ENCODE measurements around the gene RXFP2.

RXFP2 gene, protein sequence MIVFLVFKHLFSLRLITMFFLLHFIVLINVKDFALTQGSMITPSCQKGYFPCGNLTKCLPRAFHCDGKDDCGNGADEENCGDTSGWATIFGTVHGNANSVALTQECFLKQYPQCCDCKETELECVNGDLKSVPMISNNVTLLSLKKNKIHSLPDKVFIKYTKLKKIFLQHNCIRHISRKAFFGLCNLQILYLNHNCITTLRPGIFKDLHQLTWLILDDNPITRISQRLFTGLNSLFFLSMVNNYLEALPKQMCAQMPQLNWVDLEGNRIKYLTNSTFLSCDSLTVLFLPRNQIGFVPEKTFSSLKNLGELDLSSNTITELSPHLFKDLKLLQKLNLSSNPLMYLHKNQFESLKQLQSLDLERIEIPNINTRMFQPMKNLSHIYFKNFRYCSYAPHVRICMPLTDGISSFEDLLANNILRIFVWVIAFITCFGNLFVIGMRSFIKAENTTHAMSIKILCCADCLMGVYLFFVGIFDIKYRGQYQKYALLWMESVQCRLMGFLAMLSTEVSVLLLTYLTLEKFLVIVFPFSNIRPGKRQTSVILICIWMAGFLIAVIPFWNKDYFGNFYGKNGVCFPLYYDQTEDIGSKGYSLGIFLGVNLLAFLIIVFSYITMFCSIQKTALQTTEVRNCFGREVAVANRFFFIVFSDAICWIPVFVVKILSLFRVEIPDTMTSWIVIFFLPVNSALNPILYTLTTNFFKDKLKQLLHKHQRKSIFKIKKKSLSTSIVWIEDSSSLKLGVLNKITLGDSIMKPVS

DNA sequence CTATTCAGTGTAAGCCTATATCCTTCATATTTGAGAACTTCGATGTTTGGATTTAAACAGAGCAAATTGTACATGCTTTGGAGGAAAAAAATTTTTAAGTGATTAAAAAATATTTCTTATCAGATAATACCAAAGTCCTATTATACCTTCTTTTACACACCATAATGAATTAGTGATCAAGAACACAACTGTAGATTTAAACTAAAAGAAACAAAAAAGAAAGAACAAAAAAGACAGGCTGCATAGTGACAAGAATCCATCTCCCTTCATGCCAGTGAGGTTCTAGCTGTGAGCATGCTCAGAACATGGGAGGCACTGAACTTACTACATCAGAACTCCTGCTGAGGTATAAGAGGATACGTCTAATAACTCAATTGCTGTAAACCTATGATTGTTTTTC, at the start of gene RXFP2:
Gene RXFP2, plus strand, starts transcription at position 301 of the 400 bp plus-strand sequence. Its CDS starts 87 bp downstream, at position 388.
- no peak for DNase-seq (ENCODE audit: low spot score)

GRCh38 chr13:31697290-31697689, 42.0 kb upstream of the RXFP2 start:
- DNase-seq (ENCODE audit: low spot score), result no peak

DNA sequence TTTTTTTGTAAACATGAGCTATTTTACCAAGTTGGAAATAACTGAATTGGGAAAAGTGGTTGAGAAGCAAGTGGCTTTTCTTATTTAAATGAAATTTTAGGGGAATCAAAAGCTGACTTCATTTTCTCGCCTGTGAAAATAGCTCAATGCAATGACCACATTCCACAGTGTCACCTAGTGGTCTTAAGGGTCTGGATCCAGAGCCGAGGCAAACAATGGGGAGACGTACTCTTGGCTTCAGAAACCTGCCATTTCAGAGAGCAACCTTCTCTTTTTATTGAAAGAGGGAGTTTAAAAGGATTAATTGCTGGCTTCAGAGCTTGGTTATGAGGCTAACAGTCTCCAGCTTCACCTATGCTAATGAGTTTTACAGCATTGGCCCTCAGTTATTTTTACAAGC, 39.7 kb upstream of the RXFP2 start:
- DNase-seq (ENCODE audit: low spot score), result no peak

DNA sequence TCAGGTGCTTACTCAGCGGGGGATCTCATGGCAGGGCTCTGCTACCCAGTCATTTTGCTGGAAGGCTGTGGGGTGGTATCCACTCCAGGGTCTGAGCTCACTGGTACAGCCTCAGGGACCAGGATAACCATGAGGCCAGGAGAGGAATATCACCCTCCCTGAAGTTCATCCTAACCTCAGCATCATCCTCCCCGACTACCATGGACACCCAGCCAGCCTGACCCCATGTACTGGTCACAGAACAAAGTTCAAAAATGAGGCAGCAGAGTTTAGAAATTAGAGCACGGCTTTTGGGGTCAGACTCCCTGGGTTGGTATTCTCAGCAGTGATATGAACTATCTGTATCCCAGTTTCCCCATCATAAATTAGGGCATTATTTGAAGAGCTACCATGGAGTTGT, 35.5 kb upstream of the RXFP2 start:
- DNase-seq (ENCODE audit: low spot score), result no peak

- DNase-seq (ENCODE audit: low spot score), result no peak
These were observed 33.2 kb upstream of the RXFP2 start for GRCh38 chr13:31706105-31706504.

DNA sequence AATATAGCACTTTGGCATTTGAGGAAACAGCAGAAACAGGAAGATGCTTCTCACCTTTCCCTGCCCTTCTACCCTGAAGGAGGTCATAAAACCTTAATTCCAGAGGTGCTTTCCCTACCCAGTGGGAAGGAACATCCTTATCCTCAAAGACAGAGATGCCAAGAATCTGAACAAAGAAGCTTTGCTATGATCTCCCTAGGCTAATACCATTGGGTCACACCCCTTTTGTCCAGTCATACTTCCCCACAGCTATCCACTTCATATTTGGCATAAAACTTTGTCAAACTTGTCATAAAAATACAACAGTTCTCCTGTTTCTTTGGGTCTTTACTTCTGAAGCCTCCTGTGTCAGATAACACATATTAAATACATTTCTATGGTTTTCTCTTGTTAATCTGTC, 21.7 kb upstream of the RXFP2 start:
- DNase-seq (ENCODE audit: low spot score), result no peak

GRCh38 chr13:31719214-31719613, 20.1 kb upstream of the RXFP2 start:
- DNase-seq (ENCODE audit: low spot score), result no peak

DNA sequence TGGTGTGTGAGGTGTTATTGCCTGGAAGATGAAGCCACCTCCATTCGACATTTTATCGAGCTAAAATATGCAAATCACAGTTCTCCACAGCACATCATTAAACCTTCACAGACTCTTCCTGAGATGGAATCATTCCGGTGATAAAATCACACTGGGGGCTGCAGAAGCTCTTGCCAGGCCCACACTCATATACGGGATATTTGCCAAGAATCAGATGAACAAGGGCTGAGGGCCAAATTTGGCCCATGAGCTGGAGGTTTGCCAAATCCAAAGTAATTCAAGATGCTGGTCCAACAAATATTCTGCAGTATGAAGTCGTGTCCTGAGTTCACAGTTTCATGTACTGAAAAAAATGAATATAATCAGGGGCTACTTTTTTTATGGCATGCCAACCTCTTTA, 16.7 kb upstream of the RXFP2 start:
- DNase-seq (ENCODE audit: low spot score), result no peak

DNA sequence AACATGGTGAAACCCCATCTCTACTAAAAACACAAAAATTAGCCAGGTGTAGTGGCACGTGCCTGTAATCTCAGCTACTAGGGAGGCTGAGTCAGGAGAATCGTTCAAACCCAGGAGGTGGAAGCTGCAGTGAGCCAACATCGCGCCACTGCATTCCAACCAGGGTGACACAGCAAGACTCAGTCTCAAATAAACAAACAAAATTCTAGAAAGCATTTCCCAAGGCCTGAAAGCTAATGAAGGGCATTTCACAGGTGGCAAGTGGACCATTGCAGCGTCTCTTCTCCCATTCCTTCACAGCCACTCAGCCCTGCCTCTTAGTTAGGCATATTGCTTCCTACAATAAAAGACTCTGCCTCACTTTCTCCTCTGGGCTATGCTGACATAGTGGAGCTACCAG, 13.5 kb upstream of the RXFP2 start:
- no peak for DNase-seq (ENCODE audit: low spot score)

- DNase-seq (ENCODE audit: low spot score), result no peak
These were observed 7.4 kb upstream of the RXFP2 start for GRCh38 chr13:31731921-31732320.

- DNase-seq (ENCODE audit: low spot score), result no peak
These were observed 6.3 kb upstream of the RXFP2 start for GRCh38 chr13:31733066-31733465.

GRCh38 chr13:31733647-31734046, 5.7 kb upstream of the RXFP2 start:
- DNase-seq (ENCODE audit: low spot score), result no peak

GRCh38 chr13:31742097-31742734, 2.9 kb downstream of the RXFP2 start:
- peak; percentile 55 for DNase-seq (ENCODE audit: low spot score)

- DNase-seq (ENCODE audit: low spot score), result no peak
These were observed 8.0 kb downstream of the RXFP2 start for GRCh38 chr13:31747291-31747690.

- DNase-seq (ENCODE audit: low spot score), result no peak
These were observed 8.6 kb downstream of the RXFP2 start for GRCh38 chr13:31747966-31748365.

DNA sequence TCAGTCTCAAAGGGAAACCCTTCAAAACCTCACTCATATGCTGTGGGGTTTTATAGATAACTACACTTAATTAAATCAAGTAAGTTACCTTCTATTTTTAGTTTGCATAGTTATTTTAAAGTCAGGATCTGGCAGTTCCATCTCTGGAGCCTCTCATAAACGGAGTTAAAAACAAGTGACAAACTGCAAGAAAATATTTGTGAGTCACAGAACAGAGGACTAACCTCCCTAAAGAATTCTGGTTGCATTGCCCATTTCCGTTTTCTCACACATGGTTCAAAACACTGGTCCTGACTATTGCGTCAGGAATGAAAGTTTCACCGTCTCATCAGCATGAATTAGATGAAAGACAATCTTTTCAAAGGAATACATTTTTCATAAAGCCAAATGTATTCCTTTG, 10.6 kb downstream of the RXFP2 start:
- no peak for DNase-seq (ENCODE audit: low spot score)

- DNase-seq (ENCODE audit: low spot score), result no peak
These were observed 15.9 kb downstream of the RXFP2 start for GRCh38 chr13:31755211-31755610.

DNA sequence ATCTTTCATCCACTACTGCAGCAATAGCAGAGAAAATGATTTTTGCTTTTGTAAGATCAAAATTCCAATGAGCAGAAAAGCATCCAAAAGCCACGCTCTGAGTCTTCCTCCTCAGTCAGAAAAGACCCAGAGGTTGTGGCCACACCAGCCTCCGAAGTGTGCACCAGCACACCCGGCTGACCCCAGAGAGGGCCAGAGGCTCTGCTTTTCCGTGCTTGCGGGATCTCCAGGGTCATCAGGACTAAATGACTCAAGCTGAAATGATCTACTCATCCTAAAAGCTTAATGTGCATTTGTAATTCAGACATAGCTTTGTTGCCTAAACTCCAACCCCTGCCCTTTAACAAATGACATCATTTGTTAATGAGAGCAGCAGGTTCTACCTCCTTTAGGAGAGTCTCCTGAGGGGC, 16.5 kb downstream of the RXFP2 start:
- DNase-seq (ENCODE audit: low spot score), result no peak

DNA sequence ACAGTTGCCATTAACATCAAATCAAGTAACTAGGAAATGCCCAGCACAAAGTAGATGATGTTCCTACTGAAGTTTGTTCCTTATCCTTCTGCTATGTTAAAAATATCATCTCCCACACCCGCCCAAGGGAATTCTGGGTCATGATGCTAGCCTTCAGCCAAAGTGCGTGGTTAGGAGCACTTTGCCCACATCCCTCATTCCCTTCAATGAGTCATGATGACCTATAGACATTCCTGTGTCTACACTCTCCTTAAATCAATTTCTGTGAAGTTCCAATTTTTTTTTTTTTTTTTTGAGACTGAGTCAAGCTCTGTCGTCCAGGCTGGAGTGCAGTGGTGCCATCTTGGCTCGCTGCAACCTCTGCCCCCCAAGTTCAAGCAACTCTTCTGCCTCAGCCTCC, 17.0 kb downstream of the RXFP2 start:
- no peak for DNase-seq (ENCODE audit: low spot score)

GRCh38 chr13:31761951-31762350, 22.6 kb downstream of the RXFP2 start:
- DNase-seq (ENCODE audit: low spot score), result no peak

DNA sequence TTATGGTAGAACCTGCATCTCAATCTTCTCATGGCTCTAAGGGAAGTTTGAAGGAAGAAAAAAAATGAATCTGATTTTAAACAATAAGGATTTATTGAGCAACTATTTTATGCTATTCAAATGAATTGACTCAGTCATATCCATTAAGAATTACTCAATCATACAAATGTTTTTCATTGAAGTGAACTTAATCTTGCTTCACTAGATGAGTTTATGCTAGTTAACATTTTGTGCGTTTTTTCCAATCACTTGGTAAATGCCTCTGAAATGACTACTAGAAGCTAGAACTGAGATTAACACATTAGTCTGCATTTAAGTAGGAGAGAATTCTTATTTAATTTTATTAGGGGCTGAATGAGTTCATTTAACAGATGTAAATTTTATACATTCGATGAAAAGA, 25.2 kb downstream of the RXFP2 start:
- no peak for DNase-seq (ENCODE audit: low spot score)

DNA sequence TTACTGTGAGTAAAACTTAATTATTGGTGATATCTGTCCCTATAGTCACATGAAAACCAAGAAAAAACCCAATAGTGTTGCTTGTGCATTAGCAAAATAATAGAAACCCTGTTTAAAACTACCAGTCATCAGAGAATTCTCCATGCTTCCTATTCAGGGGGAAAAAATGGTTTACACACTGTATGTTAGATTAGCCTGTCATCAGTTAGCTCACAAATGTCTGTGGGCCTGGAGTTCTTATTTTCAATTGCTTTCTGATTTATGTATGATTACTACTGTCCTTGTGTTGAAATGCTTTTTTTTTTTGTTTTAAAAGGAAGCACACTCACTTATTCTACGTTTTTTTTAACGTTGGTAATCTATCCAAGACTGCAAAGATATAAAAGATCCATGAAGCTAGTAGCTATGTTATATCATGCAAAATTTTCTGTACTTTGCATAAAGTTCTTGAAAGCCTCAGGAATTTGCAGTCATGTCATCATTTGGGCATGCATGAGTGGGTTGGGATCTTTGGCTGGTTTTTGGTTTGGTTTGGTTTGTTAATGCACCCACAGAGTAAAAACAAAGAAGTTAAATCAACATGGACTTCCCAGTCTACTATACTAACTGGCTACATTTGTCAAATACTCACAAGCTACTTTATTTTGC, 25.9 kb downstream of the RXFP2 start:
- no peak for DNase-seq (ENCODE audit: low spot score)
